Measurements from ENCODE around the gene NLN.

- no peak for TF ChIP-seq EP300 (IDR thresholded peaks at IDR 0.05)
- no peak for TF ChIP-seq CTCF (IDR thresholded peaks at IDR 0.05)
- TF ChIP-seq POLR2A (IDR thresholded peaks at IDR 0.05) = no peak
Observed at GRCh38 chr5:65808818-65809217, 86.8 kb downstream of the NLN start.
